ENCODE data around the gene TBC1D16. TPM values are rescaled to one million over a fixed set of nuclear protein-coding genes. Genes with fewer than 3 reads are reported as not detected.

TBC1D16 gene
- total and polyA plus RNA-seq, 10 of the 15 experiments (the other 5 are each of a cell fraction or from before 2014, with no cell fraction given): 0.01 to 0.13 (median 0.06) TPM; not detected in 3

DNA sequence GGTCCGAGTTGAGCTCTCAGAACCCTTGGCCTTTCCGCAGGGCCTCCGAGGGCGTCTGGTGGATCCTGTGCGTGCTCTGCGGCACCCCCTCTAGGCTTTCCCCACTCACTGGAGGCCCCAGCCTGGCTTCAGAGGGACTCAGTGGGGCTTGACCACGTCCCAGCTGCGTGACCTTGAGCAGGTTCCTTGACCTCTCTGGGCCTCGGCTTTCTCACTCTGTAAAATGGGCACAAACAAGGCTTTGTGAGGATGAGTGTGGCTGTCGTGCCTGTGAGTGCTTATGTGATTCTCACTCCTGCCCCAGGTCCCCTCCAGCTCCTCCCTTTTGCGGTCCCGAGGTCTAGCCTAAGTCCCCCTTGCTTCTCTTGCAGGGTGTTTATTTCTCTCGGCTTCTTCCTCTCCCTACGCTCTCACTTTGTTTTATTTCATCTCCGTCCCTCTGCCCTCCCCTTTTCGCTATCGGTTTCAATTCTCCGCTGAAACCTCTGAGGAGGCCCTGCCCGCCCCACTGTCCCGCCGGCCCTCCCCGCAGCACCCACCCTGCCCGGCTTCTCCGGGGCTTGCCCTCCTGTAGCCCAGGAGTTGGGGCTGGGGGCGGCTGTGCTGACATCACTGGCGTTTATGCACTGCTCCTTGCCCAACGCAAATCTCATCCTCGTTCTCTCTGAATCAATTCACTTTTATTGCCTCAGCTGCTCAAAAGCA is 114.1 kb downstream of the TBC1D16 start (continued):
- TF ChIP-seq, protein P1, sequence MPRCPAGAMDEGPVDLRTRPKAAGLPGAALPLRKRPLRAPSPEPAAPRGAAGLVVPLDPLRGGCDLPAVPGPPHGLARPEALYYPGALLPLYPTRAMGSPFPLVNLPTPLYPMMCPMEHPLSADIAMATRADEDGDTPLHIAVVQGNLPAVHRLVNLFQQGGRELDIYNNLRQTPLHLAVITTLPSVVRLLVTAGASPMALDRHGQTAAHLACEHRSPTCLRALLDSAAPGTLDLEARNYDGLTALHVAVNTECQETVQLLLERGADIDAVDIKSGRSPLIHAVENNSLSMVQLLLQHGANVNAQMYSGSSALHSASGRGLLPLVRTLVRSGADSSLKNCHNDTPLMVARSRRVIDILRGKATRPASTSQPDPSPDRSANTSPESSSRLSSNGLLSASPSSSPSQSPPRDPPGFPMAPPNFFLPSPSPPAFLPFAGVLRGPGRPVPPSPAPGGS (IDR thresholded peaks at IDR 0.05; ENCODE audit: borderline replicate concordance, insufficient read depth, low read depth, low read length, poor library complexity, severe bottlenecking): no peak
- TF ChIP-seq BACH1 (IDR thresholded peaks at IDR 0.05; ENCODE audit: borderline replicate concordance) (no peak), KLF5 (IDR thresholded peaks at IDR 0.05; ENCODE audit: partially characterized antibody) (no peak), RCOR1 (conservative IDR thresholded peaks at IDR 0.05; ENCODE audit: low read depth, low read length) (0 out of 2 replicates have a peak, but pooled peaks have one; percentile 43), TCF12 (IDR thresholded peaks at IDR 0.05; ENCODE audit: low read depth, low read length) (no peak), GATAD2B (conservative IDR thresholded peaks at IDR 0.05; ENCODE audit: low read depth) (0 out of 2 replicates have a peak, but pooled peaks have one; percentile 36), RBBP5 (conservative IDR thresholded peaks at IDR 0.05) (no peak), SMARCA5 (IDR thresholded peaks at IDR 0.05) (peak; percentile 99), ZNF207 (IDR thresholded peaks at IDR 0.05; ENCODE audit: borderline replicate concordance) (no peak), TCF7 (IDR thresholded peaks at IDR 0.05; ENCODE audit: borderline replicate concordance) (no peak), ZBTB40 (IDR thresholded peaks at IDR 0.05; ENCODE audit: borderline replicate concordance) (no peak), HDAC6 (IDR thresholded peaks at IDR 0.05; ENCODE audit: unreplicated experiment) (no peak), KDM1A (IDR thresholded peaks at IDR 0.05; ENCODE audit: borderline replicate concordance) (no peak), ESRRA (IDR thresholded peaks at IDR 0.05; ENCODE audit: low read length) (peak; percentile 100), E2F4 (IDR thresholded peaks at IDR 0.05; ENCODE audit: low read depth, low read length) (no peak), CBX3 (IDR thresholded peaks at IDR 0.05; ENCODE audit: borderline replicate concordance, low read depth) (no peak), RFX5 (IDR thresholded peaks at IDR 0.05; ENCODE audit: low read depth, low read length) (no peak)
- TF ChIP-seq, protein P2, sequence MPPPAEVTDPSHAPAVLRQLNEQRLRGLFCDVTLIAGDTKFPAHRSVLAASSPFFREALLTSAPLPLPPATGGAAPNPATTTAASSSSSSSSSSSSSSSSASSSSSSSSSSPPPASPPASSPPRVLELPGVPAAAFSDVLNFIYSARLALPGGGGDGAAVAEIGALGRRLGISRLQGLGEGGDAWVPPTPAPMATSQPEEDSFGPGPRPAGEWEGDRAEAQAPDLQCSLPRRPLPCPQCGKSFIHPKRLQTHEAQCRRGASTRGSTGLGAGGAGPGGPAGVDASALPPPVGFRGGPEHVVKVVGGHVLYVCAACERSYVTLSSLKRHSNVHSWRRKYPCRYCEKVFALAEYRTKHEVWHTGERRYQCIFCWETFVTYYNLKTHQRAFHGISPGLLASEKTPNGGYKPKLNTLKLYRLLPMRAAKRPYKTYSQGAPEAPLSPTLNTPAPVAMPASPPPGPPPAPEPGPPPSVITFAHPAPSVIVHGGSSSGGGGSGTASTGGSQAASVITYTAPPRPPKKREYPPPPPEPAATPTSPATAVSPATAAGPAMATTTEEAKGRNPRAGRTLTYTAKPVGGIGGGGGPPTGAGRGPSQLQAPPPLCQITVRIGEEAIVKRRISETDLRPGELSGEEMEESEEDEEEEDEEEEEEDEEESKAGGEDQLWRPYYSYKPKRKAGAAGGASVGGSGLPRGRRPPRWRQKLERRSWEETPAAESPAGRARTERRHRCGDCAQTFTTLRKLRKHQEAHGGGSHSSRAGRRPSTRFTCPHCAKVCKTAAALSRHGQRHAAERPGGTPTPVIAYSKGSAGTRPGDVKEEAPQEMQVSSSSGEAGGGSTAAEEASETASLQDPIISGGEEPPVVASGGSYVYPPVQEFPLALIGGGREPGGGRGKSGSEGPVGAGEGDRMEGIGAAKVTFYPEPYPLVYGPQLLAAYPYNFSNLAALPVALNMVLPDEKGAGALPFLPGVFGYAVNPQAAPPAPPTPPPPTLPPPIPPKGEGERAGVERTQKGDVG (CRISPR knock-in tag; IDR thresholded peaks at IDR 0.05): no peak
- TF ChIP-seq, protein P3, sequence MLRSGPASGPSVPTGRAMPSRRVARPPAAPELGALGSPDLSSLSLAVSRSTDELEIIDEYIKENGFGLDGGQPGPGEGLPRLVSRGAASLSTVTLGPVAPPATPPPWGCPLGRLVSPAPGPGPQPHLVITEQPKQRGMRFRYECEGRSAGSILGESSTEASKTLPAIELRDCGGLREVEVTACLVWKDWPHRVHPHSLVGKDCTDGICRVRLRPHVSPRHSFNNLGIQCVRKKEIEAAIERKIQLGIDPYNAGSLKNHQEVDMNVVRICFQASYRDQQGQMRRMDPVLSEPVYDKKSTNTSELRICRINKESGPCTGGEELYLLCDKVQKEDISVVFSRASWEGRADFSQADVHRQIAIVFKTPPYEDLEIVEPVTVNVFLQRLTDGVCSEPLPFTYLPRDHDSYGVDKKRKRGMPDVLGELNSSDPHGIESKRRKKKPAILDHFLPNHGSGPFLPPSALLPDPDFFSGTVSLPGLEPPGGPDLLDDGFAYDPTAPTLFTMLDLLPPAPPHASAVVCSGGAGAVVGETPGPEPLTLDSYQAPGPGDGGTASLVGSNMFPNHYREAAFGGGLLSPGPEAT (IDR thresholded peaks at IDR 0.05; ENCODE audit: low read depth): 0 out of 2 replicates have a peak, but pooled peaks have one; percentile 18

Measured in GM12878 (cell line).